Frontal cortex (tissue), 4 donors: ENCODE data around the gene BNC2. TPM values are rescaled to one million over a fixed set of nuclear protein-coding genes. Genes with fewer than 3 reads are reported as not detected.
"Not testable (repeated sequence)": the region's sequence is repeated elsewhere in the genome, so short reads cannot be mapped to it uniquely, and the experiment has no call there.

Experiments used
- DNase-seq, 2 donors: peaks; one replicate each; pipeline ENCODE4 v3.0.0; 2012; ENCODE audit warnings: low spot score in 2 of 2
- FAIRE-seq: peaks from 2 replicates; lab custom pipeline; 2012; peaks lifted over from hg19 to GRCh38; lab: Jason Lieb, UNC
- total RNA-seq: library from RNA; depleted of rRNA; stranded (reverse); fragments of >200 nt; gene quantifications from one replicate; pipeline ENCODE4 v1.2.3, GENCODE V29; 2014
- donor health status: control.
- donor health status: control.
- donor health status: control.

Gene BNC2
- total RNA-seq, 1 donor from 2014 or later = 1.6 TPM

DNA sequence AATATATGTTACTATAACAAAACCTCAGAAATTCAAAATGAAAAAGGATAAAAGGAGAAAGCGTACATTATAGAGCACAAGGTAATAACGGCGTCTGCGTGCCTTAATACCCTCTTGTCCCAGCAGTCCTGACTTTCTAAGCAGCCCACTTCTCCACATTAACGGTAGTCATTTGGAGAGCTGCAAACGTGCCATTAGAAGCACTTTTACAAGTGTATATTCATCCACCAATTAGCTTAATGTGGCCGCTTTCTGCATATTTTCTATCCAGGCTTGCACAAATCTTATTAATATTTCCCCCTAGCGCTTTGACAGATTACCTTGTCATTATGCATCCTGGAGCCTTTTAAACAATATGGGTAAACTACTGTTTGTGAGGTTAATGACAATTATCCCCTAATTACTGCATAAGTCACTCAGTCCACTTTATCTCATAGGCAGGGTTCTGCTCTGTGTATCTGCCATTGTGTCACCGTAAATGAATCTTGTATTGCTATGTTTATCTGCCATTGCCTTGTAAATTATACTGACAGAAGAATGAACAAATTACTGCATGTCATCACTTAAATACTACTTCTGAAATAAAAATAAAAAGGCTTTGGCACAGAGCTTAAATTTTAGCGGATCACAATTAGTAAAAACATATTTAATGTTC, 421.3 kb downstream of the BNC2 start:
- DNase-seq (no peak), FAIRE-seq (no peak)

DNA sequence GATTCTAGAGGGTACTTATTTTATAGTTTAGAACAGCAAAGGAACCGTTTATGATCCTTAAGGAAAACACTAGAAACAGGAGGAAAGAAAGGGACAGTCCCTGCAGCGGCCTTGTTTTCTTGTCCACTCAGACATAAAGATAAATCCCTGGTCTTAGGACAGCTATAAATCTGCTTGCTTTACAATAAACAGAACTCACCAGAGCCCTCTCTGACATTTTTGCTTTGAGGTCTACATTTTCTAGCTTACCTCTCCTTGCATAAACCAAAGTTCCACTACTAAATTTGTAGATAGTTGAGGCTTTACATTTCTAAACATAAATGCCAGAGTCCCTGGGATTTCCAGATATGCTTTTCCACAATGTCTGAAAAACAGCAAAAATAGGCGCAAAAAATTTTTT, 422.5 kb downstream of the BNC2 start:
- no peak for DNase-seq
- FAIRE-seq = no peak

DNA sequence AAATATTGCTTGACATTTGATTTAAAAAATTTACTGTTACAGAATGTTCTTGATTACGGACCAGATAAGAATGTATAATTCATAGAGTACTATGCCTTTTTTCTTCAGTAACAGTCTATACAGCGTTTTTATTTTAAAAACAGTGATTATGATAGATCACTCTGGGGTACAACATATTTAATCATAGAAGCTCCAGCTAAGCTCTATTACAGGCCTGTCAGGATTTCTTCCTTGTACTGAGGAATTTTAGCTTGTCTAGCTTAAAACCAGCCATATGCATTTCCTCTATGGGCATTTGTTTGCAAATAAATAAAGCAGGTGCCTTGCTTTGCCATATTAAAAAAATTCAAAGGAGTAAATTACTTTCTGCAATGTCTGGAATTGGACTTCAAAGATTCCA, 423.8 kb downstream of the BNC2 start:
- DNase-seq (no peak), FAIRE-seq (no peak)

DNA sequence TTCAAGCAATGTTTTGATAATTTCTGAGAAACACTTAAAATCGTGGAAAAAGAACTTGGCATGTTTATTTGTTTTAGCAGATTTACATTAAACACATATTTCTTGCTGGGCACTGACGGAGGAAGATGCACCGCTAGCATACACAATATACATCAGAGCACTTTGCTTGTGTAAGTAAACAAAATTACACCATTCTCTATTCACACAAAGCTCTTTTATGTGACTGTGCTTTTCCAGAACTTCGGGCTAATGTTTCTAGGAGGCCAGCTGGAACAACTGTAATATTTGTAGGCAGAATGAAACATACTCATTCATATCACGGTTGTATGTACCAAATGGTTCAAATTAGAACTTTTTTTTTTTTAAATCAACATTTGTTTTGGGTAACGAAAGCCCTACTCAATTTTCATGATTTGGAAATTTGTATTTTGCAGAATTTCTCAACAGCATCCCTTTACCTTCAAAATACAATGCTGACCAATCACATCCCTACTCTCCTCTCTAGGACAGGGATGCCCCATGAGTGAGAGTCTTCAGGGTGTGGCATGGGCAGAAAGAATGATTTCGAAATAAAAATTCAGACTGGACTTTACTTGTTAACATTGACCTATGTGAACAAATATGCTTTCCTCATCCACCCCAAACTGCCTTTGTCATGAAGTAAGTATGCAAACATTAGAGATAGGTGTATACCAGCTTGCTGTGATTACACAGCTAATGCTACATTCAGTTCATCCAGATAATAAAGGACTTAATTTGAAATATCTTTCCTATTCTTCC, 425.1 kb downstream of the BNC2 start:
- no peak for FAIRE-seq

GRCh38 chr9:16442622-16443021, 427.8 kb downstream of the BNC2 start:
- DNase-seq (no peak), FAIRE-seq (no peak)

More for the DNA sequence above, 425.1 kb downstream of the BNC2 start:
- no peak for DNase-seq

DNA sequence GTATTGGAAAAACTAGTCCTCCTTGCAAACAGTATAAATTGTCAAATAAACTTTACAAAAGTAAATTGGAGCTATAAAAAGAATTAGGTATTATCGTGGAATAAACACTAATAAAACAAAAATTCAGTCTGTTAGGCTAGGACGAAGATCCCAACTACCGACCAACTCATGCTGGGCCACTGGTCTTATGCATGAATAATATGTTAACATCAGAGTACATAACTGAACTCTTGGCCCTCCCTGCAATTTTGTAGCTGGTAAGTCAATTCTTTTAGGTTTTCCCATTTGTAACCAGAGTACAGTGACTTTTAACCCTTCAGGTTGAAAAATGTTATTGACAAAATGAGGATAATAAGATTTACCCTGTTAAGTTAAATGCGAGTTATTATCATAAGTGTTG, 428.7 kb downstream of the BNC2 start:
- DNase-seq (no peak), FAIRE-seq (no peak)

- FAIRE-seq, DNase-seq: not testable (repeated sequence)
Measured at GRCh38 chr9:16438831-16439230, 431.6 kb downstream of the BNC2 start.

GRCh38 chr9:16436545-16436944, 433.9 kb downstream of the BNC2 start:
- FAIRE-seq (no peak), DNase-seq (no peak)

DNA sequence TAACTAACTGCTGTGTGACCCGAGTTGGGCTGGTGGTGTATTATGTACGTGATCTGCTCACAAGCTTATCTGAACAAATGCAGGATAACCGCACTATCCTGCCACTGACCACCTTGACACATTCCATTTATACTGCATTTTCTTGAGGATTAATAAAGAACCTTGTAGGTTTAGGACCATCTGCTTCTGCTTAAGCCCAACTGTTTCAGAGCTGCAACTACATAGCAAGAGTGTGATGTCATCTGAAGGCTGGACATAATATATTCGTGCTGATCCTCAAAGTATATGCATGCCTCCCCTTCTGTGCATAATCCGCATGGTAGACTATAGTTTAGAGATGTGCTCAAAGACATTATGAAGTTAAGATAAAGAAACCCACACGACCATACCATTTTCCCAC, 435.9 kb downstream of the BNC2 start:
- DNase-seq = no peak
- no peak for FAIRE-seq

- DNase-seq = no peak
- FAIRE-seq = no peak
Measured at GRCh38 chr9:16433494-16433893, 437.0 kb downstream of the BNC2 start.

GRCh38 chr9:16431666-16432392, 438.6 kb downstream of the BNC2 start:
- no peak for DNase-seq
- no peak for FAIRE-seq

DNA sequence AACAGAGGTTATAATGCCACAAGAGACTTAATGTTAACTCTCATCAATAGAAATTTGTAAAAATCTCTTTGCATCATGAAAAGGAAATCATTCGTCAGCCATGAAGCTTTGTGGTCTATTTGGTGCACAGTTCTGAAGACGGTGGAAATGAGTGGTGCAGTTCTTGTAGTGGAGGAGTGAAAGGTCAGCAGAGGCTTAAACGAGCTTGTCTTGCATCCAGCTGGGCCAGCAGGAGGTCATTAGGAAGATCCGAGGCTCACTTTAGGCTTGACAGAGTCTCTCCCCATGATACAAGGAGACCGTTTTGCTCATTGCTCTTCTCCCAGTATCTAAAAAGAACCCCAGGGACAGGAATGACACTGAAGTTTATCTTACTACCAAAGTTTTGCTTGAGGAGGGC, 440.8 kb downstream of the BNC2 start:
- DNase-seq (no peak), FAIRE-seq (no peak)

- DNase-seq = no peak
Measured at GRCh38 chr9:16427873-16428427, 442.5 kb downstream of the BNC2 start.

GRCh38 chr9:16426716-16427115, 443.8 kb downstream of the BNC2 start:
- DNase-seq = no peak
- FAIRE-seq = no peak

More at GRCh38 chr9:16427873-16428427, 442.5 kb downstream of the BNC2 start:
- no peak for FAIRE-seq

- FAIRE-seq = no peak
- DNase-seq = no peak
Measured at GRCh38 chr9:16425562-16426231, 444.8 kb downstream of the BNC2 start.

- DNase-seq = no peak
- no peak for FAIRE-seq
Measured at GRCh38 chr9:16422114-16422513, 448.4 kb downstream of the BNC2 start.

DNA sequence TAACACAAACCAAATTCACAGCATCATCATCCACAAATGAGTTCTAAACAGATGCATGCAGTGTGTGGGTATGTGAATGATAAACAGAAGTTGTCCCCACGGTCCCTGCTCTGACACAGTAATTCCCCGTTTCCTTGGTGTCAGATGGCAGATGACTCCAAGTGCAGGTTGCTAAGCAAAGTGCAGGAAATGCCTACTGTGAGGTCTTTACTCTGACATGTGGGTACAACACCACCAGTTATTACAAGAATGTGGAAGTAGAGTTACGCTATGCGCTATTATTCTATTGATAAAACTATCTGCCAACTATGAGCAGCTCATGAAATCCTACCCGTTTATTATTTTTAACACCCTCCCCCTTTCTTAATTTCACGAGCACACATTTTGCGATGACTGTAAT, 448.9 kb downstream of the BNC2 start:
- no peak for FAIRE-seq
- no peak for DNase-seq

DNA sequence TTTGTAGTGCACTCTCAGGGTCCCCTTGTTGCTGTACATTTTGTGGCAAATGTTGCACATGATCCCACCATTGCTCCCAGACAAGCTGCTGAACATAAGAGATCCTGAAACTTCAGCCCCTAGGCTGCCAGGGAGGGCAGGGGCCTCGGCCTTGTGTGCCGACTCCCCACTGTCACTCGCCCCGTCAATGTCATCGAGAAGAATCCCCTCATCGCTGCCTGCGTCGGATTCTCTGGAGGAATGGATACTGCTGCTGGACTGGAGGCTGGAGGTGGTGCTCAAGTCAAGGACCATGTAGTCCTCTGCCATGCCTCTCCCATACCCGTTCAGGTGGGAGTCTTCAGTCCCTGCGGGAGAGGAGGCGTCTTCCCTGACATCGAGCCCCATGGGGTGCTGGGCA, 451.3 kb downstream of the BNC2 start:
- DNase-seq = no peak
- no peak for FAIRE-seq

DNA sequence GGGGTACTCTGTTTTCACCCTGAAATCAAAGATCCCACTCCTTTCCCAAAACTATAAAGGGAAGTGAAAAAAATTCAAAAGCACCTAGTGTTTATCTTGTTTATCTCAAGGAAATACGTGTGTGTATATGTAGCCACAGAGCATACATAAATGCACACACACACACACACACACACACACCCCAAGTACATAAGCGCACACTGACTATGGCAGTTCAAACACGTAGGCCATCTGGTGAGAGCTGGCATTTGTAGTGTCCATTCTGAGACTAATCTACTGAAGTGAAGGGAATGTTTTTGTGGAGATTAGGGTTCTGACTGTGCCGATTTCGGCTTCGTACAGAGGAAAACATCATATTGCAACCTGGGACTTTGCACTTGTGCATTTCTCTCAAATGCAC, 451.7 kb downstream of the BNC2 start:
- no peak for DNase-seq
- no peak for FAIRE-seq

- FAIRE-seq (no peak), DNase-seq (no peak)
Measured at GRCh38 chr9:16417749-16418148, 452.7 kb downstream of the BNC2 start.
